GM12878 (cell line): ENCODE measurements around the gene CD151. TPM values are rescaled to one million over a fixed set of nuclear protein-coding genes. Genes with fewer than 3 reads are reported as not detected.

Experiments
- ATAC-seq: fragments of 200-7000 bp; cut with Tn5 transposase; 3 replicates; pipeline ENCODE4 v1.9.1; 2020; ENCODE audit warnings: mild to moderate bottlenecking, moderate library complexity
- BruUV-seq: library from RNA; stranded (reverse); fragments of 400-500 nt; replicated peaks from 2 replicates; lab custom pipeline; 2021; lab: Mats Ljungman, UMichigan
- CTCF ChIA-PET: fragments of 300-600 bp; sonication (Branson Sonifier 250); formaldehyde crosslinking; extraction: SDS; loops from one replicate; lab custom pipeline; 2021; ENCODE audit warnings: inconsistent platforms; lab: Yijun Ruan, JAX
- POLR2A ChIA-PET: fragments of 350-600 bp; formaldehyde crosslinking; extraction: SDS; loops from one replicate; lab custom pipeline; 2021; ENCODE audit warnings: inconsistent platforms; lab: Charles Lee
- RAD21 ChIA-PET: fragments of 300-600 bp; sonication (Branson Sonifier 250); formaldehyde crosslinking; loops from one replicate; lab custom pipeline; 2023; ENCODE audit warnings: antibody characterized with exemption; ENCODE audit not compliant: unreplicated experiment; lab: Charles Lee
- SMC1A ChIA-PET: fragments of 300-600 bp; sonication (Branson Sonifier 250); formaldehyde crosslinking; loops from one replicate; lab custom pipeline; 2023; ENCODE audit not compliant: unreplicated experiment, uncharacterized antibody; lab: Charles Lee
- DNase-seq: peaks from one replicate; pipeline ENCODE4 v3.0.0-alpha.2; 2011; ENCODE audit warnings: low read depth, low spot score
- FAIRE-seq: peaks from 3 replicates; lab custom pipeline; 2011; peaks lifted over from hg19 to GRCh38; lab: Jason Lieb, UNC
- H2AFZ ChIP-seq: 2 replicates; pipeline ENCODE4 v1.6.0; 2011; ENCODE audit warnings: low read depth, low read length, control low read depth; ENCODE audit not compliant: control insufficient read depth
- H3K27ac ChIP-seq: 2 replicates; pipeline ENCODE4 v1.5.1; 2011; ENCODE audit warnings: control low read depth; ENCODE audit not compliant: control insufficient read depth, insufficient read depth
- H3K27me3 ChIP-seq, 2 experiments: replicated peaks in 1 of 2; 2 replicates each; pipeline versions ENCODE4 v1.6.0 to v1.6.1; 2011; ENCODE audit warnings: low read length in 1 of 2; ENCODE audit not compliant: control insufficient read depth in 2 of 2, insufficient read depth in 2 of 2
- H3K36me3 ChIP-seq, 2 experiments: 2 replicates each; pipeline ENCODE4 v1.5.1; 2011; ENCODE audit warnings: low read length in 1 of 2; ENCODE audit not compliant: control insufficient read depth in 2 of 2, insufficient read depth in 2 of 2
- H3K4me1 ChIP-seq: 2 replicates; pipeline ENCODE4 v1.6.1; 2011; ENCODE audit warnings: mild to moderate bottlenecking, low read length, moderate library complexity, mixed read lengths; ENCODE audit not compliant: control insufficient read depth, insufficient read depth
- H3K4me2 ChIP-seq: 2 replicates; pipeline ENCODE4 v1.6.0; 2011; ENCODE audit warnings: control low read depth; ENCODE audit not compliant: control insufficient read depth, insufficient read depth
- H3K4me3 ChIP-seq: fragments of 200-600 bp; sonication (generic); 2 replicates; pipeline ENCODE4 v1.5.1; 2016
- H3K79me2 ChIP-seq: 2 replicates; pipeline ENCODE4 v1.6.0; 2011; ENCODE audit warnings: low read length; ENCODE audit not compliant: control insufficient read depth, insufficient read depth
- H3K9ac ChIP-seq: 2 replicates; pipeline ENCODE4 v1.8.0; 2011; ENCODE audit warnings: low read length, control low read depth, mixed read lengths; ENCODE audit not compliant: control insufficient read depth, insufficient read depth
- H3K9me3 ChIP-seq: replicated peaks from 3 replicates; pipeline ENCODE4 v1.5.1; 2011; ENCODE audit warnings: mild to moderate bottlenecking, low read length; ENCODE audit not compliant: control insufficient read depth, insufficient read depth
- H4K20me1 ChIP-seq: 2 replicates; pipeline ENCODE4 v1.6.0; 2011; ENCODE audit not compliant: control insufficient read depth, insufficient read depth
- CHD4 ChIP-seq: fragments of 200-600 bp; sonication (generic); IDR thresholded peaks from 2 replicates; pipeline ENCODE4 v1.6.1; 2016; ENCODE audit warnings: mild to moderate bottlenecking
- NR2F1 ChIP-seq: fragments of 450-650 bp; conservative IDR thresholded peaks from 2 replicates; pipeline ENCODE4 v1.6.1; 2017; ENCODE audit warnings: mild to moderate bottlenecking
- SIN3A ChIP-seq: IDR thresholded peaks from 2 replicates; pipeline ENCODE4 v1.6.1; 2012; ENCODE audit warnings: low read depth, low read length, improper control_type of control experiment
- WGBS: methylation state at CpG from one replicate; pipeline ENCODE4 v1.1.6; 2016; ENCODE audit warnings: low lambda C conversion rate; ENCODE audit not compliant: insufficient replicate concordance, insufficient coverage; ENCODE audit errors: missing lambda C conversion rate; 5-methylcytosine and 5-hydroxymethylcytosine counted together
- in situ Hi-C: fragments of 300-500 bp; cut with MboI; formaldehyde crosslinking; loops from 9 replicates; pipeline ENCODE4 v1.14.3; 2018; ENCODE audit warnings: mixed read lengths
- intact Hi-C: fragments of 100-400 bp; cut with micrococcal nuclease; formaldehyde crosslinking; loops from one replicate; pipeline ENCODE4 v1.14.2; 2022; ENCODE audit not compliant: unreplicated experiment
- polyA plus RNA-seq, 11 experiments: library from polyadenylated mRNA; depleted of rRNA in 4 of 11; unstranded in 6 of 11; stranded (reverse) in 5 of 11; fragments of >200 nt; fragmentation: Nextera tagmentation in 4 of 11; fragmentation: Illumina TruSeq in 1 of 11; extraction: Ambion mirVana in 4 of 11; extraction: Trizol in 1 of 11; gene quantifications; 1 replicate in 1 of 11; 2 replicates in 10 of 11; pipeline versions ENCODE4 v1.2.1 to v1.2.3, GENCODE V29; 2011 to 2016; ENCODE audit warnings: inconsistent platforms in 2 of 11, missing spikeins in 2 of 11, low read depth in 1 of 11
- total RNA-seq, 4 experiments: library from RNA; depleted of rRNA in 3 of 4; stranded (reverse); fragments of >200 nt in 3 of 4; fragmentation: Illumina TruSeq in 1 of 4; extraction: Trizol in 1 of 4; gene quantifications; 2 replicates each; pipeline versions ENCODE4 v1.2.1 to v1.2.3, GENCODE V29; 2013 to 2021
- TF ChIP-seq, protein P1 (sequence below): IDR thresholded peaks from 2 replicates; pipeline ENCODE4 v1.6.1; 2012; ENCODE audit warnings: improper control_type of control experiment, low read depth, low read length; ENCODE audit not compliant: insufficient replicate concordance
- TF ChIP-seq, protein P2 (sequence below): IDR thresholded peaks from 2 replicates; pipeline ENCODE4 v1.6.1; 2012; ENCODE audit warnings: low read depth, low read length, improper control_type of control experiment
- TF ChIP-seq, protein P3 (sequence below): fragments of 450-650 bp; IDR thresholded peaks from 2 replicates; pipeline ENCODE4 v1.6.1; 2017; ENCODE audit warnings: antibody characterized with exemption, mild to moderate bottlenecking, moderate library complexity

The CD151 gene
- total and polyA plus RNA-seq, 10 of the 15 experiments (the other 5 are each of a cell fraction or from before 2014, with no cell fraction given), result 0.52 to 41.7 (median 14.7) TPM

DNA sequence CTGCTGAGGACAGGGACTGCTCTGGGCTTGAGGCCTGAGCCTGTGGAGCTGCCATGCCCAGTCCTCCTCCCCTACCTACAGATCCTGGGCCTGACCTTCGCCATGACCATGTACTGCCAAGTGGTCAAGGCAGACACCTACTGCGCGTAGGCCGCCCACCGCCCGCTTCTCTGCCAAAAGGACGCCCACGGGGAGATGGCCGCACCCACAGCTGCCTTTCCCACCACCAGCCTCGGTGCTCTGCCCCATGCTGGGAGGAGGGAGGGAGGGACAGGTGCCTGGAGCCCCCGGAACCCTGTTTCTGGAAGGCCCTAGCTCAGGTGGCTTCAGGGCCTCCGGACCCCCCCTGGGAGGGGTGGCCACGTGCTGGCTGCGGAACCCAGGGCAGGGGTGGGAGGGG is 33.7 kb downstream of the CD151 start:
- in situ Hi-C loops (no loop called here), intact Hi-C loops (no loop called here)
- H3K4me3 ChIP-seq, result no peak overlapping the region
- CTCF ChIA-PET, result no interaction called here
- FAIRE-seq (no peak), DNase-seq (no peak), ATAC-seq (no peak)
- TF ChIP-seq CHD4 (no peak), SIN3A (no peak), NR2F1 (no peak)
- TF ChIP-seq, protein P1, sequence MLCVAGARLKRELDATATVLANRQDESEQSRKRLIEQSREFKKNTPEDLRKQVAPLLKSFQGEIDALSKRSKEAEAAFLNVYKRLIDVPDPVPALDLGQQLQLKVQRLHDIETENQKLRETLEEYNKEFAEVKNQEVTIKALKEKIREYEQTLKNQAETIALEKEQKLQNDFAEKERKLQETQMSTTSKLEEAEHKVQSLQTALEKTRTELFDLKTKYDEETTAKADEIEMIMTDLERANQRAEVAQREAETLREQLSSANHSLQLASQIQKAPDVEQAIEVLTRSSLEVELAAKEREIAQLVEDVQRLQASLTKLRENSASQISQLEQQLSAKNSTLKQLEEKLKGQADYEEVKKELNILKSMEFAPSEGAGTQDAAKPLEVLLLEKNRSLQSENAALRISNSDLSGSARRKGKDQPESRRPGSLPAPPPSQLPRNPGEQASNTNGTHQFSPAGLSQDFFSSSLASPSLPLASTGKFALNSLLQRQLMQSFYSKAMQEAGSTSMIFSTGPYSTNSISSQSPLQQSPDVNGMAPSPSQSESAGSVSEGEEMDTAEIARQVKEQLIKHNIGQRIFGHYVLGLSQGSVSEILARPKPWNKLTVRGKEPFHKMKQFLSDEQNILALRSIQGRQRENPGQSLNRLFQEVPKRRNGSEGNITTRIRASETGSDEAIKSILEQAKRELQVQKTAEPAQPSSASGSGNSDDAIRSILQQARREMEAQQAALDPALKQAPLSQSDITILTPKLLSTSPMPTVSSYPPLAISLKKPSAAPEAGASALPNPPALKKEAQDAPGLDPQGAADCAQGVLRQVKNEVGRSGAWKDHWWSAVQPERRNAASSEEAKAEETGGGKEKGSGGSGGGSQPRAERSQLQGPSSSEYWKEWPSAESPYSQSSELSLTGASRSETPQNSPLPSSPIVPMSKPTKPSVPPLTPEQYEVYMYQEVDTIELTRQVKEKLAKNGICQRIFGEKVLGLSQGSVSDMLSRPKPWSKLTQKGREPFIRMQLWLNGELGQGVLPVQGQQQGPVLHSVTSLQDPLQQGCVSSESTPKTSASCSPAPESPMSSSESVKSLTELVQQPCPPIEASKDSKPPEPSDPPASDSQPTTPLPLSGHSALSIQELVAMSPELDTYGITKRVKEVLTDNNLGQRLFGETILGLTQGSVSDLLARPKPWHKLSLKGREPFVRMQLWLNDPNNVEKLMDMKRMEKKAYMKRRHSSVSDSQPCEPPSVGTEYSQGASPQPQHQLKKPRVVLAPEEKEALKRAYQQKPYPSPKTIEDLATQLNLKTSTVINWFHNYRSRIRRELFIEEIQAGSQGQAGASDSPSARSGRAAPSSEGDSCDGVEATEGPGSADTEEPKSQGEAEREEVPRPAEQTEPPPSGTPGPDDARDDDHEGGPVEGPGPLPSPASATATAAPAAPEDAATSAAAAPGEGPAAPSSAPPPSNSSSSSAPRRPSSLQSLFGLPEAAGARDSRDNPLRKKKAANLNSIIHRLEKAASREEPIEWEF, result no peak
- TF ChIP-seq, protein P2, sequence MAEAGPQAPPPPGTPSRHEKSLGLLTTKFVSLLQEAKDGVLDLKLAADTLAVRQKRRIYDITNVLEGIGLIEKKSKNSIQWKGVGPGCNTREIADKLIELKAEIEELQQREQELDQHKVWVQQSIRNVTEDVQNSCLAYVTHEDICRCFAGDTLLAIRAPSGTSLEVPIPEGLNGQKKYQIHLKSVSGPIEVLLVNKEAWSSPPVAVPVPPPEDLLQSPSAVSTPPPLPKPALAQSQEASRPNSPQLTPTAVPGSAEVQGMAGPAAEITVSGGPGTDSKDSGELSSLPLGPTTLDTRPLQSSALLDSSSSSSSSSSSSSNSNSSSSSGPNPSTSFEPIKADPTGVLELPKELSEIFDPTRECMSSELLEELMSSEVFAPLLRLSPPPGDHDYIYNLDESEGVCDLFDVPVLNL, result no peak
- TF ChIP-seq, protein P3, sequence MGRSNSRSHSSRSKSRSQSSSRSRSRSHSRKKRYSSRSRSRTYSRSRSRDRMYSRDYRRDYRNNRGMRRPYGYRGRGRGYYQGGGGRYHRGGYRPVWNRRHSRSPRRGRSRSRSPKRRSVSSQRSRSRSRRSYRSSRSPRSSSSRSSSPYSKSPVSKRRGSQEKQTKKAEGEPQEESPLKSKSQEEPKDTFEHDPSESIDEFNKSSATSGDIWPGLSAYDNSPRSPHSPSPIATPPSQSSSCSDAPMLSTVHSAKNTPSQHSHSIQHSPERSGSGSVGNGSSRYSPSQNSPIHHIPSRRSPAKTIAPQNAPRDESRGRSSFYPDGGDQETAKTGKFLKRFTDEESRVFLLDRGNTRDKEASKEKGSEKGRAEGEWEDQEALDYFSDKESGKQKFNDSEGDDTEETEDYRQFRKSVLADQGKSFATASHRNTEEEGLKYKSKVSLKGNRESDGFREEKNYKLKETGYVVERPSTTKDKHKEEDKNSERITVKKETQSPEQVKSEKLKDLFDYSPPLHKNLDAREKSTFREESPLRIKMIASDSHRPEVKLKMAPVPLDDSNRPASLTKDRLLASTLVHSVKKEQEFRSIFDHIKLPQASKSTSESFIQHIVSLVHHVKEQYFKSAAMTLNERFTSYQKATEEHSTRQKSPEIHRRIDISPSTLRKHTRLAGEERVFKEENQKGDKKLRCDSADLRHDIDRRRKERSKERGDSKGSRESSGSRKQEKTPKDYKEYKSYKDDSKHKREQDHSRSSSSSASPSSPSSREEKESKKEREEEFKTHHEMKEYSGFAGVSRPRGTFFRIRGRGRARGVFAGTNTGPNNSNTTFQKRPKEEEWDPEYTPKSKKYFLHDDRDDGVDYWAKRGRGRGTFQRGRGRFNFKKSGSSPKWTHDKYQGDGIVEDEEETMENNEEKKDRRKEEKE, result no peak
- H3K4me1 ChIP-seq, result no peaks in the 10 kb centered on the region
- SMC1A ChIA-PET, result no interaction called here
- POLR2A ChIA-PET, result no interaction called here
- H3K4me2 ChIP-seq, result no peak overlapping the region
- no TSS peak for BruUV-seq
- 88% methylated on average over 11 of the region's 14 CpGs for WGBS
- RAD21 ChIA-PET, result no interaction called here
- H3K27ac ChIP-seq, result no peak overlapping the region
- no peak overlapping the region for H2AFZ ChIP-seq
- H3K36me3 ChIP-seq, result no peaks in the 10 kb centered on the region; a peak in 1 of 4 replicates
- no peaks in the 10 kb centered on the region for H3K9me3 ChIP-seq
- no peaks in the 10 kb centered on the region for H3K79me2 ChIP-seq
- H3K27me3 ChIP-seq, result no peaks in the 10 kb centered on the region
- no peak overlapping the region for H3K9ac ChIP-seq
- no peaks in the 10 kb centered on the region for H4K20me1 ChIP-seq
